Astrocyte (in vitro differentiated cells and primary cell): Measurements from ENCODE around the gene EEF1B2. TPM values are rescaled to one million over a fixed set of nuclear protein-coding genes. Genes with fewer than 3 reads are reported as not detected.

Source experiments
- DNase-seq: peaks from one replicate; pipeline ENCODE4 v3.0.0-alpha.2; 2010; ENCODE audit warnings: low read depth
- FAIRE-seq: peaks from 2 replicates; lab custom pipeline; 2011; peaks lifted over from hg19 to GRCh38; lab: Jason Lieb, UNC
- H2AFZ ChIP-seq: 2 replicates; pipeline ENCODE4 v1.6.0; 2012; ENCODE audit warnings: low read depth, low read length, inconsistent platforms
- H3K27ac ChIP-seq: 2 replicates; pipeline ENCODE4 v1.5.1; 2011; ENCODE audit warnings: low read depth, low read length, inconsistent platforms
- H3K27me3 ChIP-seq: 2 replicates; pipeline ENCODE4 v1.6.0; 2011; ENCODE audit warnings: low read length, inconsistent platforms; ENCODE audit not compliant: insufficient read depth
- H3K36me3 ChIP-seq: 2 replicates; pipeline ENCODE4 v1.5.1; 2011; ENCODE audit warnings: low read length, inconsistent platforms; ENCODE audit not compliant: insufficient read depth
- H3K4me1 ChIP-seq: 2 replicates; pipeline ENCODE4 v1.5.1; 2011; ENCODE audit warnings: low read length, inconsistent platforms; ENCODE audit not compliant: insufficient read depth
- H3K4me2 ChIP-seq: 2 replicates; pipeline ENCODE4 v1.6.0; 2012; ENCODE audit warnings: low read length, inconsistent platforms
- H3K4me3 ChIP-seq: 2 replicates; pipeline ENCODE4 v1.5.1; 2011; ENCODE audit warnings: low read depth, mild to moderate bottlenecking, low read length, inconsistent platforms; ENCODE audit not compliant: insufficient read depth
- H3K79me2 ChIP-seq: 2 replicates; pipeline ENCODE4 v1.6.0; 2012; ENCODE audit warnings: mild to moderate bottlenecking, low read length, inconsistent platforms; ENCODE audit not compliant: insufficient read depth
- H3K9ac ChIP-seq: 2 replicates; pipeline ENCODE4 v1.6.0; 2012; ENCODE audit warnings: mild to moderate bottlenecking, low read length, inconsistent platforms
- H3K9me3 ChIP-seq: 2 replicates; pipeline ENCODE4 v1.5.1; 2012; ENCODE audit warnings: low read depth, mild to moderate bottlenecking, low read length, inconsistent platforms; ENCODE audit not compliant: insufficient read depth
- H4K20me1 ChIP-seq: 2 replicates; pipeline ENCODE4 v1.6.0; 2012; ENCODE audit warnings: low read length, inconsistent platforms; ENCODE audit not compliant: insufficient read depth
- H3K27ac Mint-ChIP-seq: one replicate; pipeline ENCODE4 v1.8.0; 2021; ENCODE audit warnings: mild to moderate bottlenecking, mixed read lengths; ENCODE audit not compliant: unreplicated experiment
- H3K27me3 Mint-ChIP-seq: one replicate; pipeline ENCODE4 v1.8.0; 2021; ENCODE audit warnings: low read depth, mixed read lengths; ENCODE audit not compliant: unreplicated experiment
- H3K36me3 Mint-ChIP-seq: one replicate; pipeline ENCODE4 v1.8.0; 2021; ENCODE audit warnings: low read depth, mixed read lengths; ENCODE audit not compliant: unreplicated experiment
- H3K4me1 Mint-ChIP-seq: one replicate; pipeline ENCODE4 v1.8.0; 2021; ENCODE audit warnings: low read depth, mixed read lengths; ENCODE audit not compliant: unreplicated experiment
- H3K4me3 Mint-ChIP-seq: one replicate; pipeline ENCODE4 v1.8.0; 2021; ENCODE audit warnings: mild to moderate bottlenecking, moderate library complexity, mixed read lengths; ENCODE audit not compliant: unreplicated experiment
- H3K9me3 Mint-ChIP-seq: one replicate; pipeline ENCODE4 v1.8.0; 2021; ENCODE audit warnings: mild to moderate bottlenecking, mixed read lengths; ENCODE audit not compliant: unreplicated experiment
- EZH2 ChIP-seq: IDR thresholded peaks from 2 replicates; pipeline ENCODE4 v1.6.1; 2012; ENCODE audit warnings: mild to moderate bottlenecking, low read length, inconsistent platforms; ENCODE audit not compliant: insufficient read depth
- total RNA-seq: library from RNA; stranded (reverse); gene quantifications from 2 replicates; pipeline ENCODE4 v1.2.1, GENCODE V29; 2021
- TF ChIP-seq, protein P1 (sequence below): IDR thresholded peaks from 2 replicates; pipeline ENCODE4 v1.5.1; 2011; ENCODE audit warnings: low read depth, mild to moderate bottlenecking, inconsistent platforms, low read length, moderate library complexity; ENCODE audit not compliant: insufficient read depth

EEF1B2 gene
- total RNA-seq, 1 donor from 2014 or later, result 546 TPM

DNA sequence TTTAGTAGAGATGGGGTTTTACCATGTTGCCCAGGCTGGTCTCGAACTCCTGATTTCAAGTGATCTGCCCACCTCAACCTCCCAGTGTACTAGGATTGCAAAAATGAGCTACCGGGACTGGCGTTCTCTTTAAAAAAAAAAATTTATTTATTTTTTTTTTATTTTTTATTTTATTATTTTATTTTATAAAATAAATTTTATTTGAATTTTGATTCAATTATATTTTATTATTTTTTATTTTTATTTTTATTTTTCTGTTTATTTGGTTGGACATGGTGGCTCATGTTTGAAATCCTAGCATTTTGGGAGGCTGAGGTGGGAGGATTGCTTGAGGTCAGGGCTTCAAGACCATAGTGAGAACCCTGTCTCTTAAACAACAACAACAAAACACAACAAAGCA lies 32.5 kb downstream of the EEF1B2 start:
- no peak overlapping the region for H3K4me3 ChIP-seq
- H3K9me3 ChIP-seq, result no peaks in the 10 kb centered on the region
- no peaks in the 10 kb centered on the region for H3K79me2 ChIP-seq
- H2AFZ ChIP-seq, result no peak overlapping the region
- no peak overlapping the region for H3K27ac ChIP-seq
- DNase-seq, result no peak
- no peak overlapping the region for H3K4me2 ChIP-seq
- FAIRE-seq, result no peak
- Mint-ChIP-seq H3K4me1 (no peaks in the 10 kb centered on the region), H3K9me3 (no peaks in the 10 kb centered on the region), H3K27me3 (peaks cover 5% of the 10 kb centered on the region), H3K4me3 (no peak overlapping the region), H3K27ac (no peak overlapping the region), H3K36me3 (peaks cover 11% of the 10 kb centered on the region)
- H3K36me3 ChIP-seq, result no peaks in the 10 kb centered on the region
- no peaks in the 10 kb centered on the region for H3K27me3 ChIP-seq
- TF ChIP-seq, protein P1, sequence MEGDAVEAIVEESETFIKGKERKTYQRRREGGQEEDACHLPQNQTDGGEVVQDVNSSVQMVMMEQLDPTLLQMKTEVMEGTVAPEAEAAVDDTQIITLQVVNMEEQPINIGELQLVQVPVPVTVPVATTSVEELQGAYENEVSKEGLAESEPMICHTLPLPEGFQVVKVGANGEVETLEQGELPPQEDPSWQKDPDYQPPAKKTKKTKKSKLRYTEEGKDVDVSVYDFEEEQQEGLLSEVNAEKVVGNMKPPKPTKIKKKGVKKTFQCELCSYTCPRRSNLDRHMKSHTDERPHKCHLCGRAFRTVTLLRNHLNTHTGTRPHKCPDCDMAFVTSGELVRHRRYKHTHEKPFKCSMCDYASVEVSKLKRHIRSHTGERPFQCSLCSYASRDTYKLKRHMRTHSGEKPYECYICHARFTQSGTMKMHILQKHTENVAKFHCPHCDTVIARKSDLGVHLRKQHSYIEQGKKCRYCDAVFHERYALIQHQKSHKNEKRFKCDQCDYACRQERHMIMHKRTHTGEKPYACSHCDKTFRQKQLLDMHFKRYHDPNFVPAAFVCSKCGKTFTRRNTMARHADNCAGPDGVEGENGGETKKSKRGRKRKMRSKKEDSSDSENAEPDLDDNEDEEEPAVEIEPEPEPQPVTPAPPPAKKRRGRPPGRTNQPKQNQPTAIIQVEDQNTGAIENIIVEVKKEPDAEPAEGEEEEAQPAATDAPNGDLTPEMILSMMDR, result no peak
- TF ChIP-seq EZH2, result no peak
- H3K9ac ChIP-seq, result no peak overlapping the region
- no peaks in the 10 kb centered on the region for H3K4me1 ChIP-seq
- H4K20me1 ChIP-seq, result no peaks in the 10 kb centered on the region

DNA sequence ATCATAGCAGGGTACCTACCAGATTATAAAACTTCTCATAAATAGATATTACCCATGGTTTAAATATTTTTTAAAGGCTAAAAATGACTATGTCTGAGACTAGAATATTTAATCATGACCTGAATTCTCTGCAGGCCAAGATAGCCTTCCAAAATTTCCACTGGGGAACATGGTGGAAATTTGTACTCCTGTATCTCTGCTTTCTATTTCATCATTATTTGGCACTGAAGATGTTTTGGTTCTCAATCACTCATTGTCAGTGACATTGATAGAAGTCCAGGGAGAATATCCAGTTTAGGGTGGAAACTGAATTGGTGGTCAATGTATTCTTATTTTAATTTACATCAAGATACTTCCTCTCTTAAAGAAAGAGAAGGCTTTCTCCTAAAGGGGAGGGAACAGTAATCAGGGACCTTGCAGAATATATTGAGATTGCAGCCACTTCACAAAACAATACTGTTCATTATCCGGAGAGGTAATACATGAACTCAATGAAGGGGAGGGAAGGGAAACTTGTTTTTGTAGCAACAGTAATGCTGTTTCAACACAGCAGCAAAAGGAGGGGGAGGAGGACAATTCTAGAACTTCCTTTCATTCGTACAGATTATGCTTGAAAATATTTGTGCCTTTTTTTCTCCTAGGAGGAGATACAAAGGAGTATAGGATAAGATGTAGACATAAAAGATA lies 34.1 kb downstream of the EEF1B2 start:
- Mint-ChIP-seq H3K4me3 (no peak overlapping the region), H3K27ac (no peak overlapping the region), H3K4me1 (peaks cover 4% of the 10 kb centered on the region), H3K9me3 (no peaks in the 10 kb centered on the region), H3K36me3 (peaks cover 10% of the 10 kb centered on the region), H3K27me3 (peaks cover 3% of the 10 kb centered on the region)
- FAIRE-seq, result no peak
- Histone ChIP-seq H3K4me1 (no peaks in the 10 kb centered on the region), H3K79me2 (no peaks in the 10 kb centered on the region), H3K9ac (no peak overlapping the region), H3K9me3 (no peaks in the 10 kb centered on the region), H3K27ac (no peak overlapping the region), H2AFZ (no peak overlapping the region), H3K4me3 (no peak overlapping the region), H4K20me1 (no peaks in the 10 kb centered on the region), H3K36me3 (no peaks in the 10 kb centered on the region), H3K27me3 (no peaks in the 10 kb centered on the region), H3K4me2 (no peak overlapping the region)
- DNase-seq, result no peak
- TF ChIP-seq, protein P1, result no peak
- no peak for TF ChIP-seq EZH2

GRCh38 chr2:206198677-206199076 lies 39.0 kb downstream of the EEF1B2 start:
- Histone ChIP-seq H3K9me3 (no peaks in the 10 kb centered on the region), H3K27me3 (no peaks in the 10 kb centered on the region), H3K9ac (no peak overlapping the region), H3K79me2 (no peaks in the 10 kb centered on the region), H3K4me3 (no peak overlapping the region), H2AFZ (no peak overlapping the region), H3K4me1 (no peaks in the 10 kb centered on the region), H3K27ac (no peak overlapping the region), H4K20me1 (no peaks in the 10 kb centered on the region), H3K36me3 (no peaks in the 10 kb centered on the region), H3K4me2 (no peak overlapping the region)
- Mint-ChIP-seq H3K27me3 (no peaks in the 10 kb centered on the region), H3K27ac (no peak overlapping the region), H3K9me3 (no peaks in the 10 kb centered on the region), H3K4me3 (no peak overlapping the region), H3K36me3 (peaks cover 10% of the 10 kb centered on the region), H3K4me1 (peaks cover 4% of the 10 kb centered on the region)
- DNase-seq, result no peak
- no peak for FAIRE-seq
- TF ChIP-seq, protein P1, result no peak
- TF ChIP-seq EZH2, result no peak
